Ureter (tissue), 1 donor: Measurements from ENCODE around the gene GCK. TPM values are rescaled to one million over a fixed set of nuclear protein-coding genes. Genes with fewer than 3 reads are reported as not detected.
A peak's percentile ranks its signal among the peaks of the same experiment; 100 is the strongest.

Experiments
- DNase-seq: peaks from one replicate; pipeline ENCODE4 v3.0.0-alpha.2; 2020; ENCODE audit warnings: low spot score
- total RNA-seq: library from RNA; stranded (reverse); gene quantifications from one replicate; pipeline ENCODE4 v1.2.4, GENCODE V29; 2023
- donor health status: DM: yes; HTN: yes; CAD: no.

GCK gene
- total RNA-seq, 1 donor from 2014 or later, result 0.39 TPM

- no peak for DNase-seq
Measured at GRCh38 chr7:44155191-44156185, 33.8 kb downstream of the GCK start.

DNA sequence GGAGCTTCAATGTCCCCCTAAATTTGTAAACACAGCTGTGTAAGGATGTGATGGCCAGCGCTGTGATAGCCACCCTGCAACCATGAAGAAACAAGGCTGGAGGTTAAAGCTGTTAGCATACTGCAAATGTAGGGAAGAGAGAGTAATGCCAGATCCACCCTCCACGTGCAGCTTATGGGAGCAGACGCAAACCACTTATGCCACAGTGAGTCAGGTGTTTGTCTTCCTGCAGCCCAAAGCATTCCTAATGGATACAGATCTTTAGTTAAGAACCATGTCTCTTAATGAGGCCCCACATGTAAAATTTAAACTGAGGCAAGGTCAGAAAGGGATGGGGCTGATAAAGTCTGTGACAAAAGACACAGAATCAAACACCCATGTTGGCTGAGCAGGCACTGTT, 34.5 kb downstream of the GCK start:
- no peak for DNase-seq

DNA sequence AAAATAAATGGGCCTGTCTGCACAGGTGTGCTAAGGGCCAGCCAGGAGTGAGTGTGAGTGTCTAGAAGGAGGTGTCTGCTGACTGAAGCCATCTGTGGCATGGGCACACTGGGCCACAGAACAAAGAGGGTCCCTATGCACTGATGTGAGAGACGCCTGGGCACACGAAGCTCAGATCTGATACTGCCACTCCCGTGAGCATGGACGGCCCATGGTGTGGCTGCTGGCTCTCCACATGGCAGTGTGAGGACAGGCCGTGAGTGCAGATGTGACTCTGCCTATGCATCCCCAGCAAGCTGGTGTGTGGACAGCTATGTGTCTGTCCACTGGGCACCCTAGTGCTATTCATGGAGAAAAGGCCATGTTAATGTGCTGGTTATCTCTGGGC, 35.3 kb downstream of the GCK start:
- DNase-seq, result no peak

DNA sequence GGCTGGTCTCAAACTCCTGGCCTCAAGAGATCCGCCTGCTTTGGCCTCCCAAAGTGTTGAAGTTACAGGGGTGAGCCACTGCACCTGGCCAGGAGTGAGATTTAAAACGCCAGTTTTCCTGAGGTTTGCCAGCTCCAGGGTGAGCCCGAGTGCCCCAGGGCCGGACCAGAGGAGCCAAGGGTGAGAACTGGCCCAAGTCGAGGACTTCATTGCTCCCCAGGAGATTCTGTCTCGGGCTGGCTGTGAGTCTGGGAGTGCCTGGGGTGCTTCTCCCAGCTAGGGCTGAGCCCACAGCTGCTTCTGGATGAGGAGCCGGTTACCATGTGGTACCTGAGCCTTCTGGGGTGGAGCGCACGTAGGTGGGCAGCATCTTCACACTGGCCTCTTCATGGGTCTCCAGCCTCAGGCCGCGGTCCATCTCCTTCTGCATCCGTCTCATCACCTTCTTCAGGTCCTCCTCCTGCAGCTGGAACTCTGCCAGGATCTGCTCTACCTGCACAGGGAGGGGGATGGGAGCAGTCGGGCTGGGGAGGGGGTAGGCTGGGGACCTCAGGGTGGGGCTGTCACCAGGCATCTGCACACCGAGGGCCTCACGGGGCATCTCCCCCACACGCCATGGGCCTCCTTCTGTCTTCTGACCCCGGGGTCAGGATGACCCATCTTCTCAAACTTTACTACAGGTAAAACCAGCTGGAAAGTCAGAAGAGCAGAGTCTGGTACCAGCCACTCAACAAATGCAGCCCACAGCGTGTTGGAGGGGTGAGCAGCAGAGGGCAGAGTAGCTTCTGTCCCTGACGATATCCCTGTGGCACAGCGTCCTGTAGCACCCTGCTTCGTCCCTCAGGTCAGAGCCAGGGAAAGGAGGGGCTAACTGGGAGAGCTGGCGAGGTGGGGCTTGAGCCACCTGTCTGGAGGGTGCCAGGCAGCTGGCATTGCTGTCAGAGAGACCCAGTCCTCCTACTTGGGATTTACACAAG, 36.0 kb downstream of the GCK start:
- DNase-seq, result no peak

GRCh38 chr7:44151956-44152355, 37.3 kb downstream of the GCK start:
- DNase-seq, result no peak

DNA sequence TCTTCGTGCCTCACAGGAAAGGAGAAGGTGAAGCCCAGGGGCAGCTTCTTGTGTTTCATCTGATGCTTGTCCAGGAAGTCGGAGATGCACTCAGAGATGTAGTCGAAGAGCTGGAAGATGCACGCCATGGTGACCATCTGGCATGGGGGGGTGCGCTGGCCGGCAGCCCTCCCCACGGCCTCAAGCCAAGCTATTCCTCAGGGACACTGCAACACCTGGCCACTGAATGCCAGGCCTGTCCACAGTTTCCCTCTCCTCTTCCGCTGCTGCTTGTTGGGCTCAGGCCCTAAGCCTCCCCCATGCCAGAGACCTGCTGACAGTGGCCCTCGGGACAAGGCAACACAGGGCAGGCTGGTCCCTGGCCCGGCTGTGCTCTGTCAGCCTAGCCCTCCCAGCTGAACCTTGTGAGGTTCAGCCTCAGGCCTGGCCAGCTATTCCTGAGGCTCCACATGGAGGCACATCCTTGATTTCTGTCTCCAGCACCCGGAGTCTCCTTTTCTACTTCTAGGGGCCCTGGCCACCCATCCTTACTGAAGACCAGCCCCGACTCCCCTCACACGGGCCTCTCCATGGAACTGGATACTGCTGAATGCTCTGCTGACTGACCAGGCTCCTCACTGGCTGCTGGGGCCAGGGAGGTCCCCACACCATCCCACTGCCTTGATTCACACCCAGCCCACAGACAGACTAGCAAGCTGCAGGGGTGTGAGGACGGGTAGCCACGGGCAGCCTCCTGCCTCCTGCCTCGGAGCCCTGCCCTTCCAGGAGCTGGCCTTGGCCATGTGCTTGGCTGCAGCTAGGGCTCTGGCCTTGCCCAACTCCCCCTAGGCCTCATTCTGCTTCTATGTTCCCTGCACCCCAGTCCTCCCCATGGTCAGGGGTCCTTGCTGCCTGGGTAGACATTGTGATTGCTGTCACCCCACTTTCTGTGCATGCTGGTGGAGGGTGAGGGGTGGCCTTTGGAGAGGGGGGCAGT, 38.0 kb downstream of the GCK start:
- DNase-seq, result no peak

GRCh38 chr7:44150466-44150832, 38.8 kb downstream of the GCK start:
- DNase-seq, result no peak

DNA sequence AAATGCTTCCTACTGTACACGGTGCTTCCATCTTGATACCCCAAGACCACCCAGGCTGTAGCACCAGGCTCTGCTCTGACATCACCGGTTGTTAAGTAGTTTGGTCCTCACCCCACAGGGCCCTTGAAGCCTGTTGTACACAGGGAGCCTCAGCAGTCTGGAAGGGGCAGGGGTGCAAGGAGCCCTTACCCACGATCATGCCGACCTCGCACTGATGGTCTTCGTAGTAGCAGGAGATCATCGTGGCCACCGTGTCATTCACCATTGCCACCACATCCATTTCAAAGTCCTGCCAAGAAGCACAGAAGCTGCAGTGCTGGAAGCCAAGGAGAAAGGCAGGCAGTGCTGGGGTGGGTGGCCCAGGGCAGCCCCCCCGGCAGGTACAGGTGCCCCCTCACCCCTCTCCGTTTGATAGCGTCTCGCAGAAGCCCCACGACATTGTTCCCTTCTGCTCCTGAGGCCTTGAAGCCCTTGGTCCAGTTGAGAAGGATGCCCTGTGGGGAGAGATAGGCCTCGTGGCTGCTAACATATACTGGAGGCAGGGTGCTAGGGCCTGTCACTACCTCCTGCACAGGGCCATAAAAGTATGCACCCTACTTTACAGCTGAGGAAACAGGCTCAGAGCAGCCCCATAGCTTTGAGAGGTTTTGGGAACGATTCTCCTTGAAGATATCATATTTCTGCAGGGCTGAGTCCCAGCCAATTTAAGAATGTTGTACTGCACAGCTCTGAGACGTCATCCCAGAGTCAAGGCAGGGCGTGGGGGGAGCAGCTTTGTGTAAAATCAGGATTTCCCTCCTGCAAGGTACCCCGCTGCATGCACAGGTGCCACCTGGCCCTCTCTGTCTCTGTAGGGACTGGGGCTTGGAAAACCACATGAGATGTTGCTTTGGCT, 39.4 kb downstream of the GCK start:
- no peak for DNase-seq

GRCh38 chr7:44148961-44149536, 40.2 kb downstream of the GCK start:
- DNase-seq, result no peak

DNA sequence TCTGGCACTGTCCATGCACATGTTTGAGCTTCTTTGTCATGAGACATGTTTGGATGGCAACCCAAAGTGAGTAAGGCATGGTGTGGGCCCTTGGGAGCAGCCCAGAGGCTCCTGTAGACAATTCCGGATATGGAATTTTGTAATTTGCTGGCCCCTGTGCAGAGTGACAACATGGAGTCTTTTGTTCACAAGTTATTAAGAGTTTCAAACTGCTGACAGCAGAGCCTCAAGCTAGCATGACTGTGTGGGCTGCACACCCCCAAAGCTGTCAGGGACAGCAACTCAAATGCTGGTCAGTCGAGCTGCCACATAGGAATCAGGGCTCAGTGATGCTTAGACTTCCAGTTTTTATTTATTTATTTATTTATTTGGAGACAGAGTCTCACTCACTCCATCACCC, 41.1 kb downstream of the GCK start:
- DNase-seq, result no peak

DNA sequence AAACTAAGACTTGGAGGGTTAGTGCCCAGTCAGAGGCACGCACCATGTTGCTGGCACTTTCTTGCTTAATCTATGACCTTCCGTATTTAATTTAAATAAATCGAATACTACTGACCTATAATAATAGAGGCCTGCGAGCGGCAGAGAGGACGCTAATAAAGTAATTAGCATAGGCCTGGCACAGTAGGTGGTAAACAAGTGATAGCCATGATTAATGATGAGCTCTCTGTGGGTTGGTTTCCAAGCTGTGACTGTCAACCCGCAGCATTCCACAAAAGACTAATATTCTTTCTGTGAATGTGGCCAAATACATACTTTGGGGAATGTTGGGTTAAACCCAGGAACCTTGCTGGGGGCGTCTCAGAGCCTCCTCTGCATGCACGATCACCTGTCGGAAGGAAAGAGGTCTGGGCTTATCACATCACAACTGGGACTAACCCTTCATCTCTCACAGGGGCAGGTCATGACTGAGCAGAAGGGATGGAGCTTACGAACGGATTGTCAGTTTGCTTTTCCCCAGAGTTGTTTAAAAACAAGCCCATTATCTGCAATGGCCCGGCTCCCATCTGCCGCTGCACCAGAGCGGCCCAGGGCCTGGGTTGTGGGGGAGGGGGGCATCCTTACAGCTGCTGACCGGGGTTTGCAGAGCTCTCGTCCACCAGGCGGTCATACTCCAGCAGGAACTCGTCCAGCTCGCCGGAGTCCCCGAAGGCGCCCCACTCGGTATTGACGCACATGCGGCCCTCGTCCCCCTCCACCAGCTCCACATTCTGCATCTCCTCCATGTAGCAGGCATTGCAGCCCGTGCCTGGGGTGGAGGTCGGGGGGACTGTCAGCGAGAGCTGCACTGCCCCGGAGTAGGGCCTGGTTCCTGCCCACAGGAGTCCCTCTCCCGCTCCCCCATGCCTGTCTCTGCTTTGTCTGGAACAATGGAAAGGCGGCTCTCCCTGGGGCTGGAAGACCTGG, 41.9 kb downstream of the GCK start:
- no peak for DNase-seq

DNA sequence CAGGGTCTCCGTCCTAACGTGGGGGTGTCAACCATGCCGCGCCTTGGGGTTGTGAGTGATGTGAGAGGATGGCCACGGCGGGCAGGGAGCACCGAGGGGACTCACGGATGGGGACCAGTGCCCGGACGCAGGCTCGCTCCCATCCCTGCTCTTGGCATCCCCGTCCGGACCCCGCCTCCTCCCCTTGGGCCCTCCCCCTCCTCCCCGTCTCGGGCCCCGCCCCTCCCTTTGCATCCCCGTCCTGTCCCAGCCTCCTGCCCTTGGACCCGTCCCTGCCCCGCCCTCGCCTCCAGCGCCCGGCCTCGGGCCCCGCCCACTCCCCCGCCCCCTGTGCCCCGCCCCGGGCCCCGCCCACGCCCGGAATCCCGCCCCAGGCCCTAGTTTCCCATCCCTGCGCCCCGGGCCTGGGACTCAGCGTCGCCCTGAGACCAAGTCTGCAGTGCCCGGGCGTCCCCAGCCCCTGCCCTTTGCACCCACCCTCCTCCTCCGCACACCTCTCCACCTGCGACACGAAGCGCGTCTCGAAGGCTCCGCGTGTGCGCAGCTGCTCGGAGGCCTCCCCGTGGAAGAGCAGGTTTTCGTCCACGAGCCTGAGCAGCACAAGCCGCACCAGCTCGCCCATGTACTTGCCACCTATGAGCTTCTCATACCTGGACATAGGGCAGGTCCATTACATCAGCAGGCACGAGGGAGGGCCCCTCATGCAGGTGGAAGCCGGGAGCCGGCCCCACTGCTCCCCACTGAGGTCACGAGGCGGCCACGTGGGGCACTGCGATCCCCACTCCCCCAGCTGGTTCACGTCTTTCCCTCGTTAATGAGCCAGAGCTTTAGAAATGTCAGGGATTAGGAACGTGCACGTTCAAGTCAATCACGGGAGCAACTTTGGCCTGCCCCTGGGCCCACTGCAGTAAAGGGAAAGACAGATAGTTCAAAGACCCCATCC, 43.0 kb downstream of the GCK start:
- peak; percentile 82 for DNase-seq

GRCh38 chr7:44145479-44145968, 43.7 kb downstream of the GCK start:
- DNase-seq, result no peak

DNA sequence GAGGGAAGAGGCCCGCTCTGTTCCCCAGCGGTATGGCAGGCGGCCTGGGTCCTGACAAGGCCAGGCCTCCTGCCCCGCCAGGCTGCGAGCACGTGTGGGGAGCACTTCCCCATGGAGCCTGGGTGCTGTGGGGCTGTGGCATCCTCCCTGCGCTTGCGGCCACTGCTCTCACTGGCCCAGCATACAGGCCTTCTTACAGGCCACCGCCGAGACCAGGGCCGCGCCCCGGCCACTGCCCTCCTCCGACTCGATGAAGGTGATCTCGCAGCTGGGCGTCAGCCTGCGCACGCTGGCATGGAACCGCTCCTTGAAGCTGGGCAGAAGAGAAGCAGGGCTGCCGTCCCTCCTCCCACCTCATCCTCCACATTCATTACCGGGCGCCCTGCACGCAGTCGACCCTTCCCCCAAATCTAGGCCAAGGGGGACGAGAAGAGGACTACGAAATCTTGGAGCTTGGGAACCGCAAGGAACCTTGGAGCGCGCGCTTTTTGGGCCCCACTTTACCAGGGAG, 44.2 kb downstream of the GCK start:
- DNase-seq, result no peak

DNA sequence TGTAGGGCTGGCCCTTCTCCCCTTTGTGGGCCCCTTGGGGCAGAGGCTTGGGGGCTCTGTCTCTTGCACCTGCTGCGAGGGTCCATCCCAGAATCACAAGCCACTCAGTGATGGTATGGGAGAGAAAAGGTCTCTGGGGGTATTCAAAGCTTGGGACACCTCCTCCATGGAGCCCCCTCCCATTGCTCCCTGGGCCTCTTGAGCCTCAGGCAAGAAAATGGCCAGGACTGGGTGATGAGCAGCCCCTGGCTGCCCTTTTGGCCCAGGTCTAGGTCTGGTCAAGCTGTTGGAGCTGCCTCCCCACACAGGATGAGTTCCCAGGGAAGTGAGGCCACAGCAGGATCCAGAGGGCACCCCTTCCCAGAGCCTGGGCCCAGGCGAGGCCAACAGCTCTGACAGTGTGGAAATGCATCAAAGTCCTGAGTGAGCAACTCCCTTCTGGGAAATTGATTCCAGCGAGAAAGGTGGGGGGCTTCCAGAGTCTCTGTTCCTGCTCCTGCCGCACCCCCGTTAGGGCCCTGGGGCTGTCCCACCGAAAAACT, 44.7 kb downstream of the GCK start:
- DNase-seq, result no peak

DNA sequence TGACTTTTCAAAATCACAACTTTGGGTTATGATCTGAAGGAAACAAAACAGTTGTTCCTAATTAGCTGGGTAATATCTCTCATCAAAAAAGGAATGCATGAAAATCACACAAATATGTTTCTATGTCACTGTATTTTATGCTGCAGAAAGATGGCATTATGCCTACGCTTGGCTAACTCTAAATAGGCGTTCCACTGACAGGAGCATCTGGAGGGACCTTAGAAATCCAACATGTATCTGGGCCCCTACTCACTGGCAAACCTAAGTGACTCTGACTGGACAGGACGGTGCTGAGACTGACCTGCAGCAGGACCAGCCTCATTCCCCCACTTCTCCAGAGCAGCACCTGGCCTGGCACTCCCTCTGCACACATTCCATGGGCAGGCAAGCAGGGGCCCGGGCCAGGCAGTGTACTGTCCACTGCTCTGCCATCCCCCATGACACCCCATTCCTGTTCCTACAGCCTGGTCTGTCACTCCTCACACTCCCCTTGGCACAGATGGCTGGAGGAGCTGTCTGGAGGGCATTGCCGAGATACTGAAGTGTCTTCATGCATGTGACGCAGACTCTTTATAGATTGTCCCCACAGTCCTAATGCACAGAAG, 45.5 kb downstream of the GCK start:
- DNase-seq, result no peak
